ENCODE results near the gene LIMS2. TPM values are rescaled to one million over a fixed set of nuclear protein-coding genes. Genes with fewer than 3 reads are reported as not detected.

LIMS2 gene
- total and polyA plus RNA-seq, 2 experiments from 2014 or later, result 1.6 to 3.5 TPM

DNA sequence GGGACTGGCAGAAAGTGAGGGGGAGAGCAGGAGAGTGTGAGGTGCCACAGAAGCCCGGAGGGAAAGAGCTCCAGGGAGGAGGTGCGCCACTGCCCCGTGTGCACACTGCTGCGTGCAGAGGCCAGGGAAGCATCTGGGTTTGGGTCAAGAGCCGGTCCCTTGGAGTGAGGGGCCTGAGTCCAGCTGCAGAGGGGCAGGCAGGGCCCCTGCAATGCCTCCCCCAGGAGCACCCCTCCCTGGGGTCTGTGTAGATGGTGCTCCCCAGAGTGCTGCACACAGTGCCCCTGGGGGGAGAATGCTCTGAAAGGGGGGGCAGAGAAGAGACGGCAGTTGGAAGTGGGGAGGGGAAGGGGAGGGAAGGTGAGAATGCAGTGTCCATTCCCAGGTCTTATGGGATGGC lies 3.7 kb upstream of the LIMS2 start (continued):
- TF ChIP-seq, protein P1, sequence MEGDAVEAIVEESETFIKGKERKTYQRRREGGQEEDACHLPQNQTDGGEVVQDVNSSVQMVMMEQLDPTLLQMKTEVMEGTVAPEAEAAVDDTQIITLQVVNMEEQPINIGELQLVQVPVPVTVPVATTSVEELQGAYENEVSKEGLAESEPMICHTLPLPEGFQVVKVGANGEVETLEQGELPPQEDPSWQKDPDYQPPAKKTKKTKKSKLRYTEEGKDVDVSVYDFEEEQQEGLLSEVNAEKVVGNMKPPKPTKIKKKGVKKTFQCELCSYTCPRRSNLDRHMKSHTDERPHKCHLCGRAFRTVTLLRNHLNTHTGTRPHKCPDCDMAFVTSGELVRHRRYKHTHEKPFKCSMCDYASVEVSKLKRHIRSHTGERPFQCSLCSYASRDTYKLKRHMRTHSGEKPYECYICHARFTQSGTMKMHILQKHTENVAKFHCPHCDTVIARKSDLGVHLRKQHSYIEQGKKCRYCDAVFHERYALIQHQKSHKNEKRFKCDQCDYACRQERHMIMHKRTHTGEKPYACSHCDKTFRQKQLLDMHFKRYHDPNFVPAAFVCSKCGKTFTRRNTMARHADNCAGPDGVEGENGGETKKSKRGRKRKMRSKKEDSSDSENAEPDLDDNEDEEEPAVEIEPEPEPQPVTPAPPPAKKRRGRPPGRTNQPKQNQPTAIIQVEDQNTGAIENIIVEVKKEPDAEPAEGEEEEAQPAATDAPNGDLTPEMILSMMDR (conservative IDR thresholded peaks at IDR 0.05; ENCODE audit: low read depth in 2 of 2), result no peak
- TF ChIP-seq POLR2AphosphoS5 (IDR thresholded peaks at IDR 0.05; ENCODE audit: low read depth) (no peak), STAT1 (IDR thresholded peaks at IDR 0.05; ENCODE audit: unreplicated experiment) (no peak)

DNA sequence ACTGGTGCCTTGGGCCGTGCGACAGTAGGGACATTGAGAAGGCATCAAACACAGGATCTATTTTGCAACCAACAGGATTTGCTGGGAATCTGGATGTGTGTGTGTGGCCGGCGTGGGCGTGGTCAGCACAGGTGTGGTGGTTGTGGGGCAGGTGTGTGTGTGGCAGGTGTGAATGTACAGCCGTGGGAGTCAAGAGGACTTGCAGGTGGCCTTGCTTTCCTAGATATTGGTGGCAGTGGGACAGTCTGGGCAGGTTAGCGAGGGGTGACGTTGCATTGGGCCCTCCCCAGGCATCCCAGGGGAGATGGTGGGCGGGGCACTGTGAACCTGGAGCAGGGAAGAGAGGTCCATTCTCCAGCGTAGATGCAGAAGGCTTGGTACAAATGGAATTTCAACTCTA lies 3.2 kb upstream of the LIMS2 start:
- Histone ChIP-seq H3K27ac (ENCODE audit: low read depth) (no peak overlapping the region), H3K36me3 (ENCODE audit: insufficient read depth) (no peaks in the 10 kb centered on the region), H3K27me3 (ENCODE audit: insufficient read depth) (peaks cover 43% of the 10 kb centered on the region), H3K4me2 (no peak overlapping the region), H4K20me1 (replicated peaks; ENCODE audit: insufficient read depth) (no peaks in the 10 kb centered on the region), H3K9me2 (ENCODE audit: insufficient read depth) (no peaks in the 10 kb centered on the region), H3K4me3 (no peak overlapping the region), H3F3A (replicated peaks; ENCODE audit: low read depth) (0 out of 2 replicates have a peak, but pooled peaks cover 4% of the 10 kb centered on the region), H3K79me2 (replicated peaks; ENCODE audit: insufficient read depth) (no peaks in the 10 kb centered on the region), H2AFZ (no peak overlapping the region), H3K4me1 (ENCODE audit: insufficient read depth) (peaks cover 6% of the 10 kb centered on the region)
- Mint-ChIP-seq H3K4me3 (no peak overlapping the region), H3K27ac (no peak overlapping the region), H3K9me3 (no peaks in the 10 kb centered on the region), H3K4me1 (peaks cover 10% of the 10 kb centered on the region), H3K27me3 (ENCODE audit: insufficient read depth, low read depth, poor library complexity) (peaks cover 41% of the 10 kb centered on the region), H3K36me3 (ENCODE audit: low read depth) (no peaks in the 10 kb centered on the region)
- TF ChIP-seq POLR2AphosphoS5 (IDR thresholded peaks at IDR 0.05; ENCODE audit: low read depth), result no peak
- ATAC-seq (no peak), DNase-seq (ENCODE audit: low spot score) (no peak)

DNA sequence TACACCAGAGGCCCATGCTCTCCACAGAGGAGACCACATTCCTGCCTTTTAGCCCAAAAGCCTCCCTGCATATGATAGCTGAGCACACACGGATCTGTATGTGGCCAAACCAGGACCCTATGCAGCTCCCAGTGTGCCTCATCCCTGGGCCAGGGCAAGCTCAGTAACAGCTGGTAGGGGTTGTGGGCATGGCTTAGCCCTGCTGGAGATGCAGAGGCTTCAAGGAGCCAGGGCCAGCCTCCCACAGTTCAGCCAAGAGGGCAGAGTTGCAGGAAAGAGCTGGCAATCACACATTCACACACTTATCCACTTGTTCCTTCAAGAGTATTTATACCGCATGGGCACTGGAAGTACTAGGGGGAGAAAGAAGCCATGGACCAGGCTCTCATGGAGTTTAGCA lies 1.6 kb upstream of the LIMS2 start:
- Histone ChIP-seq H3K4me1 (ENCODE audit: insufficient read depth) (peaks cover 6% of the 10 kb centered on the region), H3K4me2 (no peak overlapping the region), H3K36me3 (ENCODE audit: insufficient read depth) (no peaks in the 10 kb centered on the region), H2AFZ (no peak overlapping the region), H4K20me1 (replicated peaks; ENCODE audit: insufficient read depth) (no peaks in the 10 kb centered on the region), H3K9me2 (ENCODE audit: insufficient read depth) (no peaks in the 10 kb centered on the region), H3K79me2 (replicated peaks; ENCODE audit: insufficient read depth) (no peaks in the 10 kb centered on the region), H3K27ac (ENCODE audit: low read depth) (no peak overlapping the region), H3F3A (replicated peaks; ENCODE audit: low read depth) (0 out of 2 replicates have a peak, but pooled peaks cover 4% of the 10 kb centered on the region), H3K27me3 (ENCODE audit: insufficient read depth) (peaks cover 52% of the 10 kb centered on the region), H3K4me3 (no peak overlapping the region)
- H3K27me3 Mint-ChIP-seq (ENCODE audit: insufficient read depth, low read depth, poor library complexity), result peaks cover 48% of the 10 kb centered on the region
- H3K9me3 Mint-ChIP-seq, result no peaks in the 10 kb centered on the region
- no peak overlapping the region for H3K27ac Mint-ChIP-seq
- DNase-seq (ENCODE audit: low spot score) (no peak), ATAC-seq (no peak)
- no peak overlapping the region for H3K4me3 Mint-ChIP-seq
- H3K4me1 Mint-ChIP-seq, result peaks cover 8% of the 10 kb centered on the region
- no peaks in the 10 kb centered on the region for H3K36me3 Mint-ChIP-seq (ENCODE audit: low read depth)
- TF ChIP-seq, protein P2, sequence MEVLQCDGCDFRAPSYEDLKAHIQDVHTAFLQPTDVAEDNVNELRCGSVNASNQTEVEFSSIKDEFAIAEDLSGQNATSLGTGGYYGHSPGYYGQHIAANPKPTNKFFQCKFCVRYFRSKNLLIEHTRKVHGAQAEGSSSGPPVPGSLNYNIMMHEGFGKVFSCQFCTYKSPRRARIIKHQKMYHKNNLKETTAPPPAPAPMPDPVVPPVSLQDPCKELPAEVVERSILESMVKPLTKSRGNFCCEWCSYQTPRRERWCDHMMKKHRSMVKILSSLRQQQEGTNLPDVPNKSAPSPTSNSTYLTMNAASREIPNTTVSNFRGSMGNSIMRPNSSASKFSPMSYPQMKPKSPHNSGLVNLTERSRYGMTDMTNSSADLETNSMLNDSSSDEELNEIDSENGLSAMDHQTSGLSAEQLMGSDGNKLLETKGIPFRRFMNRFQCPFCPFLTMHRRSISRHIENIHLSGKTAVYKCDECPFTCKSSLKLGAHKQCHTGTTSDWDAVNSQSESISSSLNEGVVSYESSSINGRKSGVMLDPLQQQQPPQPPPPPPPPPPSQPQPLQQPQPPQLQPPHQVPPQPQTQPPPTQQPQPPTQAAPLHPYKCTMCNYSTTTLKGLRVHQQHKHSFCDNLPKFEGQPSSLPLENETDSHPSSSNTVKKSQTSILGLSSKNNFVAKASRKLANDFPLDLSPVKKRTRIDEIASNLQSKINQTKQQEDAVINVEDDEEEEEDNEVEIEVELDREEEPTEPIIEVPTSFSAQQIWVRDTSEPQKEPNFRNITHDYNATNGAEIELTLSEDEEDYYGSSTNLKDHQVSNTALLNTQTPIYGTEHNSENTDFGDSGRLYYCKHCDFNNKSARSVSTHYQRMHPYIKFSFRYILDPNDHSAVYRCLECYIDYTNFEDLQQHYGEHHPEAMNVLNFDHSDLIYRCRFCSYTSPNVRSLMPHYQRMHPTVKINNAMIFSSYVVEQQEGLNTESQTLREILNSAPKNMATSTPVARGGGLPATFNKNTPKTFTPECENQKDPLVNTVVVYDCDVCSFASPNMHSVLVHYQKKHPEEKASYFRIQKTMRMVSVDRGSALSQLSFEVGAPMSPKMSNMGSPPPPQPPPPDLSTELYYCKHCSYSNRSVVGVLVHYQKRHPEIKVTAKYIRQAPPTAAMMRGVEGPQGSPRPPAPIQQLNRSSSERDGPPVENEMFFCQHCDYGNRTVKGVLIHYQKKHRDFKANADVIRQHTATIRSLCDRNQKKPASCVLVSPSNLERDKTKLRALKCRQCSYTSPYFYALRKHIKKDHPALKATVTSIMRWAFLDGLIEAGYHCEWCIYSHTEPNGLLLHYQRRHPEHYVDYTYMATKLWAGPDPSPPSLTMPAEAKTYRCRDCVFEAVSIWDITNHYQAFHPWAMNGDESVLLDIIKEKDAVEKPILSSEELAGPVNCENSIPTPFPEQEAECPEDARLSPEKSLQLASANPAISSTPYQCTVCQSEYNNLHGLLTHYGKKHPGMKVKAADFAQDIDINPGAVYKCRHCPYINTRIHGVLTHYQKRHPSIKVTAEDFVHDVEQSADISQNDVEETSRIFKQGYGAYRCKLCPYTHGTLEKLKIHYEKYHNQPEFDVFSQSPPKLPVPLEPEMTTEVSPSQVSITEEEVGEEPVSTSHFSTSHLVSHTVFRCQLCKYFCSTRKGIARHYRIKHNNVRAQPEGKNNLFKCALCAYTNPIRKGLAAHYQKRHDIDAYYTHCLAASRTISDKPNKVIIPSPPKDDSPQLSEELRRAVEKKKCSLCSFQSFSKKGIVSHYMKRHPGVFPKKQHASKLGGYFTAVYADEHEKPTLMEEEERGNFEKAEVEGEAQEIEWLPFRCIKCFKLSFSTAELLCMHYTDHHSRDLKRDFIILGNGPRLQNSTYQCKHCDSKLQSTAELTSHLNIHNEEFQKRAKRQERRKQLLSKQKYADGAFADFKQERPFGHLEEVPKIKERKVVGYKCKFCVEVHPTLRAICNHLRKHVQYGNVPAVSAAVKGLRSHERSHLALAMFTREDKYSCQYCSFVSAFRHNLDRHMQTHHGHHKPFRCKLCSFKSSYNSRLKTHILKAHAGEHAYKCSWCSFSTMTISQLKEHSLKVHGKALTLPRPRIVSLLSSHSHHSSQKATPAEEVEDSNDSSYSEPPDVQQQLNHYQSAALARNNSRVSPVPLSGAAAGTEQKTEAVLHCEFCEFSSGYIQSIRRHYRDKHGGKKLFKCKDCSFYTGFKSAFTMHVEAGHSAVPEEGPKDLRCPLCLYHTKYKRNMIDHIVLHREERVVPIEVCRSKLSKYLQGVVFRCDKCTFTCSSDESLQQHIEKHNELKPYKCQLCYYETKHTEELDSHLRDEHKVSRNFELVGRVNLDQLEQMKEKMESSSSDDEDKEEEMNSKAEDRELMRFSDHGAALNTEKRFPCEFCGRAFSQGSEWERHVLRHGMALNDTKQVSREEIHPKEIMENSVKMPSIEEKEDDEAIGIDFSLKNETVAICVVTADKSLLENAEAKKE (CRISPR knock-in tag; IDR thresholded peaks at IDR 0.05), result no peak
- TF ChIP-seq, protein P3, sequence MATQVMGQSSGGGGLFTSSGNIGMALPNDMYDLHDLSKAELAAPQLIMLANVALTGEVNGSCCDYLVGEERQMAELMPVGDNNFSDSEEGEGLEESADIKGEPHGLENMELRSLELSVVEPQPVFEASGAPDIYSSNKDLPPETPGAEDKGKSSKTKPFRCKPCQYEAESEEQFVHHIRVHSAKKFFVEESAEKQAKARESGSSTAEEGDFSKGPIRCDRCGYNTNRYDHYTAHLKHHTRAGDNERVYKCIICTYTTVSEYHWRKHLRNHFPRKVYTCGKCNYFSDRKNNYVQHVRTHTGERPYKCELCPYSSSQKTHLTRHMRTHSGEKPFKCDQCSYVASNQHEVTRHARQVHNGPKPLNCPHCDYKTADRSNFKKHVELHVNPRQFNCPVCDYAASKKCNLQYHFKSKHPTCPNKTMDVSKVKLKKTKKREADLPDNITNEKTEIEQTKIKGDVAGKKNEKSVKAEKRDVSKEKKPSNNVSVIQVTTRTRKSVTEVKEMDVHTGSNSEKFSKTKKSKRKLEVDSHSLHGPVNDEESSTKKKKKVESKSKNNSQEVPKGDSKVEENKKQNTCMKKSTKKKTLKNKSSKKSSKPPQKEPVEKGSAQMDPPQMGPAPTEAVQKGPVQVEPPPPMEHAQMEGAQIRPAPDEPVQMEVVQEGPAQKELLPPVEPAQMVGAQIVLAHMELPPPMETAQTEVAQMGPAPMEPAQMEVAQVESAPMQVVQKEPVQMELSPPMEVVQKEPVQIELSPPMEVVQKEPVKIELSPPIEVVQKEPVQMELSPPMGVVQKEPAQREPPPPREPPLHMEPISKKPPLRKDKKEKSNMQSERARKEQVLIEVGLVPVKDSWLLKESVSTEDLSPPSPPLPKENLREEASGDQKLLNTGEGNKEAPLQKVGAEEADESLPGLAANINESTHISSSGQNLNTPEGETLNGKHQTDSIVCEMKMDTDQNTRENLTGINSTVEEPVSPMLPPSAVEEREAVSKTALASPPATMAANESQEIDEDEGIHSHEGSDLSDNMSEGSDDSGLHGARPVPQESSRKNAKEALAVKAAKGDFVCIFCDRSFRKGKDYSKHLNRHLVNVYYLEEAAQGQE (IDR thresholded peaks at IDR 0.05; ENCODE audit: unreplicated experiment), result no peak
- TF ChIP-seq, protein P4, sequence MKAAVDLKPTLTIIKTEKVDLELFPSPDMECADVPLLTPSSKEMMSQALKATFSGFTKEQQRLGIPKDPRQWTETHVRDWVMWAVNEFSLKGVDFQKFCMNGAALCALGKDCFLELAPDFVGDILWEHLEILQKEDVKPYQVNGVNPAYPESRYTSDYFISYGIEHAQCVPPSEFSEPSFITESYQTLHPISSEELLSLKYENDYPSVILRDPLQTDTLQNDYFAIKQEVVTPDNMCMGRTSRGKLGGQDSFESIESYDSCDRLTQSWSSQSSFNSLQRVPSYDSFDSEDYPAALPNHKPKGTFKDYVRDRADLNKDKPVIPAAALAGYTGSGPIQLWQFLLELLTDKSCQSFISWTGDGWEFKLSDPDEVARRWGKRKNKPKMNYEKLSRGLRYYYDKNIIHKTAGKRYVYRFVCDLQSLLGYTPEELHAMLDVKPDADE (IDR thresholded peaks at IDR 0.05), result no peak
- no peak for TF ChIP-seq POLR2AphosphoS5 (IDR thresholded peaks at IDR 0.05; ENCODE audit: low read depth)
